IPS DF 6.9 (cell line): ENCODE results near the gene ST6GALNAC2.

Experiments used
- DNase-seq: peaks from one replicate; pipeline ENCODE4 v3.0.0-alpha.2; 2013; ENCODE audit warnings: low read depth, low spot score
- H3K27ac ChIP-seq: one replicate; pipeline ENCODE4 v1.5.1; 2013; ENCODE audit warnings: low read length, control low read depth
- H3K27me3 ChIP-seq: 2 replicates; pipeline ENCODE4 v1.6.1; 2013; ENCODE audit warnings: mild to moderate bottlenecking, low read length; ENCODE audit not compliant: control insufficient read depth, insufficient read depth
- H3K36me3 ChIP-seq: 2 replicates; pipeline ENCODE4 v1.6.1; 2013; ENCODE audit warnings: low read length; ENCODE audit not compliant: control insufficient read depth, insufficient read depth
- H3K4me1 ChIP-seq: 2 replicates; pipeline ENCODE4 v1.6.1; 2013; ENCODE audit warnings: low read length; ENCODE audit not compliant: control insufficient read depth, insufficient read depth
- H3K4me3 ChIP-seq: 2 replicates; pipeline ENCODE4 v1.5.1; 2013; ENCODE audit warnings: mild to moderate bottlenecking, low read length
- H3K9me3 ChIP-seq: 2 replicates; pipeline ENCODE4 v1.6.1; 2013; ENCODE audit warnings: low read length, inconsistent platforms; ENCODE audit not compliant: control insufficient read depth, insufficient read depth
- WGBS: extraction: QIAGEN DNeasy Blood & Tissue Kit; methylation state at CpG from one replicate; pipeline ENCODE4 v1.1.7; 2013; ENCODE audit warnings: mixed read lengths, missing lambda C conversion rate; ENCODE audit not compliant: insufficient read length, insufficient coverage; 5-methylcytosine and 5-hydroxymethylcytosine counted together

Gene ST6GALNAC2

DNA sequence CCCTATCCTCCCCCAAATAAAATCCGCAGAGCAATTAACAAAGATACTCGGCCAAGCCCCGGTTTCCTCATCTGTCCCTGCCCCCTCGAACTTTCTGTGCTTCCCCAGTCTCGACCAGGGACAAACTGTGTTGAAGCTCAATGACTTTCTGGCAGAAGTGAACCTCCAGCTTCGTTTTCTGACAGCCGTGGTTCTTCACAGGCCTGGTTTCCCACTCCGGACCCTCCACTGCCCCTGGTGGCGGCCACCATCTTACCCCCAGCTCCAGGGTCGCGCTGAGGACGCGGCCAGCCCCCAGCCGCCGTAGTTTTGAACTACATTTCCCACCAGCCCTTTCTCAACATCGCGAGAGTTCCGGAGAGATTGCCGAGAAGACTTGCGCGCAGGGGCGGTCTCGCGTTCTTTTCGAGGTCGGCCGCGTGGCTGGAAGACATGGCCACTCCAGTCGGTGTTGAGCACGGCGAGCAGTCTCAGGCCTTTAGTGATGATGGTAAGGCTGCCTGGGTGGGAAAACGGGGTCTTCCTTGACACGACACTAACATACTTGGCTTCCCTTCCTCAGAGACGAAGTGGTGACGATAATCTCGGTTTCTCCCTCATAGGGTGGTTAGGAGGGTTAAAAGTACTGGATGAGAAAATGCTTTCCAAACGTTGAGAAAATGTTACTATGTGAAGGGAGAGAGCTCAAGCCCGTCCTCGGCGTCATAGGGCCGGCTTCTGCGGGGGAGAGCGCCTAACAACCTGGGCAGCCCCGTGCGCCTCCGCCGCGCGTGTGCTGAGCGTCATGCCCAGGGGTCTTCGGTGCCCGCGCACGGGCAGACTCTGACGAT lies 28.1 kb downstream of the ST6GALNAC2 start:
- WGBS = no CpG with 5 or more reads among the region's 55 CpGs
- Histone ChIP-seq H3K27me3 (no peaks in the 10 kb centered on the region), H3K36me3 (peaks cover 9% of the 10 kb centered on the region; the same call in 1 of the 2 replicates), H3K27ac (no peak overlapping the region), H3K4me3 (peak overlapping the region; percentile 57), H3K4me1 (no peaks in the 10 kb centered on the region), H3K9me3 (no peaks in the 10 kb centered on the region)
- DNase-seq = peak; percentile 87

DNA sequence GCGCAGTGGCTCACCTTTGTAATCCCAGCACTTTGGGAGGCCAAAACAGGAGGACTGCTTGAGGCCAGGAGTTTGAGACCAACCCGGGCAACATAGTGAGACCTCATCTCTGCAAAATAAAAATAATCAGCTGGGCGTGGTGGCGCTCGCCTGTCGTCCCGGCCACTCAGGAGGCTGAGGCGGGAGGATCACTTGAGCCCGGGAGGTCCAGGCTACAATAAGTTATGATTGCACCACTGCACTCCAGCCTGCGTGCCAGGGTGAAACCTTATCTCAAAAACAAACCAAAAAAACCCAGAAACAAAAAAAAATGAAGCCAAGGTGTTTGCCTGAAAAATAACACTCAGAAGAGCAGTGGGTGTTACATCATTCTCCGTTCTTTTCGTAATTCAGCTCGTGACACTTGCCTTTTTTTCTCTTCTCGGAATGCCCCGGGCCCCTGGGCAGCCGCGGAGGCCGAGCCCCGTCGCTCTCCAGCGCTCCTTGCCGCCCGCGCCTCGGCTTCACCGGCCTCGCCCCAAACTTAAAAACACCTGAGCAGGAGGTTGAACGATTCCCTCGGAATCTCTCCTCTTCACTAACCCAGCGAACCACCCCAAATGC lies 28.8 kb downstream of the ST6GALNAC2 start:
- DNase-seq = no peak
- Histone ChIP-seq H3K27me3 (no peaks in the 10 kb centered on the region), H3K36me3 (peaks cover 5% of the 10 kb centered on the region; the same call in 1 of the 2 replicates), H3K27ac (no peak overlapping the region), H3K9me3 (no peaks in the 10 kb centered on the region; the same call in 1 of the 2 replicates), H3K4me3 (peak overlapping the region; percentile 48; the same call in 1 of the 2 replicates), H3K4me1 (no peaks in the 10 kb centered on the region)
- WGBS = no CpG with 5 or more reads among the region's 30 CpGs

DNA sequence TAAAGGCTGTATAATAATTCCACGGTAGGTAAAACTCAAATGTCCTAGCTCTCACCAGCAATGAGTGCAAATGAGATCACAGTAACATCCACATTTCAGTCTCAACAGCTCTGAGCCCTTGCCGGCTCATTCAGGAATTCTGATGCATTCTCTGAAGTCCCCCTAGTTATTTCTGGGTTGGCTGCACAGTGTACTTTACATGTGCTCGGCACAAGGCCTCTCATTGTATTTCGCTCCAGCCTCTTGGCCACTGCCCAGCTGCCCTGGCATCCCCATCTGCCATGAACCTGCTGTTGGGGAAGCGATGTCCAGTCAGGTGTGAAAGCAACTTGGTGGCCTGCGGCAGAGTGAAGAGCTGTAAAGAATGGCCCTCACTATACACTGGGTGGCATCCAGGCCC lies 31.5 kb downstream of the ST6GALNAC2 start:
- H3K4me1 ChIP-seq = no peaks in the 10 kb centered on the region
- no CpG with 5 or more reads among the region's 6 CpGs for WGBS
- H3K4me3 ChIP-seq = no peak overlapping the region
- H3K36me3 ChIP-seq = no peaks in the 10 kb centered on the region
- H3K27me3 ChIP-seq = no peaks in the 10 kb centered on the region
- DNase-seq = no peak
- H3K27ac ChIP-seq = no peak overlapping the region
- H3K9me3 ChIP-seq = no peaks in the 10 kb centered on the region; the same call in 1 of the 2 replicates

DNA sequence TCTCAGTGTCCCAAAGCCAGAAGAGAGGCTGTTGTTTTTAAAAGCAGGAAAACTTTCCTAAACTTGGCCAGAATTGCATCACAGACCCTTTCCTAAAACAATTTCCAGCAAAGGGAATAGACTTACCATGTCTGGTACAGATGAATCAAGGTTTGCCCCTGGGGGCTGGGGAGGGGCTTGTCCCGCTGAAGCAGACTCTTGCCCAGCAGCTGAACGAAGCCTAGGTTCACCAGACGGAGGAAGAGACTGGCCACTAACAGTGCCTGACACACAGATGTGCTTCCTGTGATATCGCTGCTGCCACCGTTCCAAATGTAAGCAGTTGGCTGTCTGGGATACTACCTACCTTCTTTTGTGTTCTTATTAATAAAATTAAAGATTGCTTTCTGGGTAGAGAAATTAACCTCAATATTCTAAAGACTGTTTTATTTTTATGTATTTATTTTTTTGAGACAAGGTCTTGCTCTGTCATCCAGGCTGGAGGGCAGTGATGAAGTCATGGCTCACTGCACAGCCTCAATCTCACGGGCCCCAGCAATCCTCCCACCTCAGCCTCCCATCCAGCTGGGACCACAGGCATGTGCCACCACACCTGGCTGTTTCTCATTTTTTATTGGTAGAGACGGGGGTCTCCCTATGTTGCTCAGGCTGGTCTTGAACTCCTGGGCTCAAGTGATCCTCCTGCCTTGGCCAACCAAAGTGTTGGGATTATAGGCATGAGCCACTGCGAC lies 32.3 kb downstream of the ST6GALNAC2 start:
- Histone ChIP-seq H3K27ac (no peak overlapping the region), H3K4me1 (no peaks in the 10 kb centered on the region), H3K36me3 (no peaks in the 10 kb centered on the region), H3K4me3 (no peak overlapping the region), H3K9me3 (no peaks in the 10 kb centered on the region; the same call in 1 of the 2 replicates), H3K27me3 (no peaks in the 10 kb centered on the region)
- no peak for DNase-seq
- WGBS = no CpG with 5 or more reads among the region's 8 CpGs

DNA sequence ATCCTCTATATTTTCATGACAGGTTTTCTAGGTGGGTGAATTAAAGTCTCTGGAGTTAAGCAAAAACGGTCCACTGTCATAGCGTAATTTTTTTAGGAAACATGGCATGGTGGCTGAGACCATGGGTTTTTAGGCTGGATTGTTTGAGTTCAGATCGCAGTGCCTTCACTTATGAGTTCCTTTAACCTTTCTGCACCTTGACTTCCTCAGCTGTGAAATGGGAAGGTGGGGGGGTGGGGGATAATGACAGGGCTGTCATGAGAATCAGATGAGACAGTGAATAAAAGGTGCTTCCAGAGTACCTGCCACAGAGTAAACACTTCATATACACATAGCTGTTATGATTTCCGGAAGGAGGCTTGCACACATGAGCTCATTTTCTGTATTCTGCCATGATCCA lies 34.0 kb downstream of the ST6GALNAC2 start:
- no peaks in the 10 kb centered on the region; the same call in 1 of the 2 replicates for H3K9me3 ChIP-seq
- H3K4me1 ChIP-seq = peaks cover 2% of the 10 kb centered on the region
- H3K27ac ChIP-seq = no peak overlapping the region
- no peaks in the 10 kb centered on the region for H3K36me3 ChIP-seq
- WGBS = no CpG with 5 or more reads among the region's 4 CpGs
- H3K4me3 ChIP-seq = no peak overlapping the region
- H3K27me3 ChIP-seq = no peaks in the 10 kb centered on the region
- DNase-seq = no peak

DNA sequence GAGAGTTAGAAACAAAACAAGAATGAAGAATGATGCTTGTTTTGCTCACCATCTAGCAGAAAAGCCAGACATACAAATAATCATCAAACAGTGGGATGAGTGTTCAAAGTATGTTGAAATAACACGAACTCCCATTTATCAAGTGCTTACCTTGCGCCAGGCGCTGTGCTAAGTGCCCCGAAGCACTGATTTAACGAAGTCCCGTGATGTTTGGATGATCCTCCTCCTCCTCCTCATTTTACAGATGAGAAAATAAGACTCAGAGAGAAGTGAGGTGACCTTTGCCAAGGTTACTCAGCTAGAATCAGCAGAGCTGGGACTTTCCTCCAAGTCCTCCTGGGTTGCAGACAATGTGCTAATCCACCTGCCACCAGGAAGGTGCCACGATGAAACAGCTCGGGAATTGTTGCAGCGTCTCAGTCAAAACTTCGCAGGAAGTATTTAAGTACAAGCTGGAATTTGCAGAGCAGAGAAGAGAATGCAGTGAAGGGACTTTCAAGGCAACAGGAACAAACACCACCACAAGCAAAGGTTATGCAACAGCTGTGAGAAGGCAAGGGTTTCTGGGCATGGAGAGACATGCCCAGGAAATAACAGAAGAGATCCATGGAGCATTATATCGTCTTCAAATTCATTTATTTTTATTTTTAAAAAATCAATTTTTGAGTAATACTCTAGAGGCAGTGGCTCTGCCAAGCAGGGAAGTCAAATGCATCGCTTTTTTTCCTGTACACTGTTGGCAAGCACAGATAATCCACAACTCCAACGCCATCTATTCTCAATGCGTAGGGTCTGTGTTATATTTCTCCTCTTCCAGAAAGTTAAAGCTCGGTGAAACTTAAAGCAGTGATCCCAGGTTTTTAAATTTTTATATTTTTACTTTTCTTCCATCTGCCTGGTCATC lies 34.7 kb downstream of the ST6GALNAC2 start:
- no peaks in the 10 kb centered on the region; the same call in 1 of the 2 replicates for H3K9me3 ChIP-seq
- H3K27ac ChIP-seq = no peak overlapping the region
- no peaks in the 10 kb centered on the region for H3K27me3 ChIP-seq
- no peak for DNase-seq
- peaks cover 2% of the 10 kb centered on the region for H3K4me1 ChIP-seq
- no CpG with 5 or more reads among the region's 15 CpGs for WGBS
- no peak overlapping the region for H3K4me3 ChIP-seq
- H3K36me3 ChIP-seq = no peaks in the 10 kb centered on the region

DNA sequence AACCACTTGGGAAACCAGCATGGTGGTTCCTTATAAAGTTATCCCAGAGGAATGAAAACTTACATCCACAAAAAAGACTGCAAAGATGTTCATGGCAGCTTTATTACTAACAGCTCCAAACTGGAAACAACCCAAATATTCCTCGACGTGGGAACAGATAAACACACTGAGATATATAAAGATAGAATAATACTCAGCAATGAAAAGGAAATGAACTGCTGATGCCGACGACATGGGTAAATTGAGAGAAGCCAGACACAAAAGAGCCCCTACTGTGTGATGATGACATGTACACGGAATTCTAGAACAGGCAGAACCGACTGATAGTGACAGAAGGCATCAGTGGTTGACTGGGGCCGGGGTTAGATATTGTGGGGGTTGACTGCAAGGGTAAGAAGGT lies 36.1 kb downstream of the ST6GALNAC2 start:
- DNase-seq = no peak
- no peaks in the 10 kb centered on the region; the same call in 1 of the 2 replicates for H3K9me3 ChIP-seq
- no peaks in the 10 kb centered on the region for H3K27me3 ChIP-seq
- WGBS = no CpG with 5 or more reads among the region's 7 CpGs
- H3K4me1 ChIP-seq = peaks cover 2% of the 10 kb centered on the region
- H3K27ac ChIP-seq = no peak overlapping the region
- H3K36me3 ChIP-seq = no peaks in the 10 kb centered on the region
- no peak overlapping the region for H3K4me3 ChIP-seq

DNA sequence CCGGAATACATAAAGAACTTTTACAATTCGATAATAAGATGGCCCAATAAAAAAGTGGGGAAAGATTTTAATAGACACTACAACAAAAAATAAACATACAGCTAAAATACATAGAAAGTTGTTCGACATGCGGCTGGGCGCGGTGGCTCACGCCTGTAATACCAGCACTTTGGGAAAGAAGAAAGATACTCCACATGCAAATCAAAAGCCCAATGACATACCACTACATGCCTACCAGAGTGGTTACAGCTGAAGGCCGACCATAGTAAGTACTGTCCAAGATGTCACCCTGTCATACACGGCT lies 36.5 kb downstream of the ST6GALNAC2 start:
- peaks cover 2% of the 10 kb centered on the region for H3K4me1 ChIP-seq
- no peak overlapping the region for H3K4me3 ChIP-seq
- DNase-seq = no peak
- no peaks in the 10 kb centered on the region for H3K27me3 ChIP-seq
- WGBS = no CpG with 5 or more reads among the region's 9 CpGs
- no peaks in the 10 kb centered on the region; the same call in 1 of the 2 replicates for H3K9me3 ChIP-seq
- no peaks in the 10 kb centered on the region for H3K36me3 ChIP-seq
- no peak overlapping the region for H3K27ac ChIP-seq

DNA sequence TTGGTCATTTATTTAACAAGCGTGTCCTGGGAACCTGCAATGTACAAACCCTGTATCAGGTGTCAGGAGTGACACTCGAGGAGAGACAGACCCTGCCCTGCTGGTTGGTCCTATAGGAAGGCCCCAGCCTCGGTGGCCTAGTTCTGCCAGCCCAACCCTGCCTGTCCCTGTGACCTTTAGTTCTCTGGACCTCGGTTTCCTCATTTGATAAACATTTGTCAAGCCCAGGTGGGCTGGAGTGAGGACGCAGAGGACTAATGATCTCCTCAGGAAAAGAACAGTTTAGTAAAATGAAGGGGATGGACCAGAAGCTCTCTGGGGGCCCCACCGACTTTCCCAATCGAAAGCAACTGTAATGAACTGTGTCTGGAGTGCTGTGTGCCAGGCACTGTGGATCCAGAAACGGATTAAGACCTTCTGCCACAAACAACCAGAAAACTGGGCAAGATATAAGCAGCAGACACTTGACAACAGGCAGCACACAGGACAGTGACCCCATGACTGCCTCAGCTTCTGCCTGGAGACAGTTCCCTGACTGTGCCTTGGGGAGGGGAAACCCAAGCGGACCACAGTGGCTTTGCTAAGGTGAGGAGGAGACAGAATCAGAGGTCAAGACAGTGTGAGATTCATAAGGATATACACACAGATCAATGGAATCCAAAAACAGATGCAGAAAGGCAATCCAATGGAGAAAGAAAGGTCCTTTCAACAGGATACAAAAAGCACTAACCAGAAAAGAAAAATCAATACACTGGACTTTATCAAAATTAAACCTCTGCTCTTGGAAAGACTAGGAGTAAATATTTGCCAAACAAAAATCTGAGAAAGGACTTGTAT lies 37.1 kb downstream of the ST6GALNAC2 start:
- no peak for DNase-seq
- Histone ChIP-seq H3K4me1 (peaks cover 2% of the 10 kb centered on the region), H3K27me3 (no peaks in the 10 kb centered on the region), H3K4me3 (no peak overlapping the region), H3K27ac (no peak overlapping the region), H3K36me3 (no peaks in the 10 kb centered on the region), H3K9me3 (no peaks in the 10 kb centered on the region; the same call in 1 of the 2 replicates)
- WGBS = no CpG with 5 or more reads among the region's 9 CpGs
